Stimulated activated CD4-positive, alpha-beta T cell treated with anti-CD3 and anti-CD28 coated beads, Interleukin-2, amount 100 ng/mL, for 24 hours (primary cell): ENCODE measurements around the gene ZNF689.
"Not testable (repeated sequence)": the region's sequence is repeated elsewhere in the genome, so short reads cannot be mapped to it uniquely, and the experiment has no call there.

ENCODE experiments used
- DNase-seq, 2 donors: peaks; one replicate each; pipeline ENCODE4 v3.0.0-alpha.2; 2020

ZNF689 gene

GRCh38 chr16:30609926-30610839, at the start of gene ZNF689:
Gene ZNF689, minus strand, starts transcription at chr16:30610389. Its CDS starts 348 bp downstream, at chr16:30610041.
- peak; percentile 92 to 94 for DNase-seq

GRCh38 chr16:30658731-30659506, 48.7 kb upstream of the ZNF689 start:
- DNase-seq = peak in 1 of 2 donors; percentile 95

- peak; percentile 100 for DNase-seq
Observed at GRCh38 chr16:30657866-30658730, 47.9 kb upstream of the ZNF689 start, which contains the start of gene FBRS. Gene FBRS, plus strand, starts transcription at chr16:30658431. Its CDS starts 1,088 bp downstream, at chr16:30659519.

GRCh38 chr16:30656974-30657865, 47.0 kb upstream of the ZNF689 start:
- peak in 1 of 2 donors; percentile 32 for DNase-seq

- DNase-seq = no peak
Observed at GRCh38 chr16:30656388-30656787, 46.2 kb upstream of the ZNF689 start.

- no peak for DNase-seq
Observed at GRCh38 chr16:30655815-30656347, 45.7 kb upstream of the ZNF689 start.

- no peak for DNase-seq
Observed at GRCh38 chr16:30654856-30655255, 44.7 kb upstream of the ZNF689 start.

GRCh38 chr16:30652718-30653117, 42.5 kb upstream of the ZNF689 start:
- no peak for DNase-seq

GRCh38 chr16:30652005-30652296, 41.8 kb upstream of the ZNF689 start:
- no peak for DNase-seq

- peak; percentile 78 for DNase-seq
Observed at GRCh38 chr16:30651124-30652004, 41.2 kb upstream of the ZNF689 start.

- DNase-seq = peak; percentile 98
Observed at GRCh38 chr16:30650369-30651123, 40.4 kb upstream of the ZNF689 start, which contains the start of gene PRR14. Gene PRR14, plus strand, starts transcription at chr16:30650960. Its CDS starts 686 bp downstream, at chr16:30651646.

- peak; percentile 30 to 40 for DNase-seq
Observed at GRCh38 chr16:30649725-30650368, 39.7 kb upstream of the ZNF689 start.

- DNase-seq = no peak
Observed at GRCh38 chr16:30647274-30647571, 37.0 kb upstream of the ZNF689 start.

GRCh38 chr16:30645727-30646126, 35.5 kb upstream of the ZNF689 start:
- DNase-seq = no peak

GRCh38 chr16:30644334-30644830, 34.2 kb upstream of the ZNF689 start:
- DNase-seq = no peak

- DNase-seq = no peak
Observed at GRCh38 chr16:30641378-30641982, 31.3 kb upstream of the ZNF689 start.

- no peak for DNase-seq
Observed at GRCh38 chr16:30637944-30638343, 27.8 kb upstream of the ZNF689 start.

GRCh38 chr16:30637139-30637538, 26.9 kb upstream of the ZNF689 start:
- not testable (repeated sequence) for DNase-seq

GRCh38 chr16:30636599-30636998, 26.4 kb upstream of the ZNF689 start:
- no peak for DNase-seq
